ENCODE data around the gene SLC5A10.
"Not testable (repeated sequence)": the region's sequence is repeated elsewhere in the genome, so short reads cannot be mapped to it uniquely, and the experiment has no call there.

DNA sequence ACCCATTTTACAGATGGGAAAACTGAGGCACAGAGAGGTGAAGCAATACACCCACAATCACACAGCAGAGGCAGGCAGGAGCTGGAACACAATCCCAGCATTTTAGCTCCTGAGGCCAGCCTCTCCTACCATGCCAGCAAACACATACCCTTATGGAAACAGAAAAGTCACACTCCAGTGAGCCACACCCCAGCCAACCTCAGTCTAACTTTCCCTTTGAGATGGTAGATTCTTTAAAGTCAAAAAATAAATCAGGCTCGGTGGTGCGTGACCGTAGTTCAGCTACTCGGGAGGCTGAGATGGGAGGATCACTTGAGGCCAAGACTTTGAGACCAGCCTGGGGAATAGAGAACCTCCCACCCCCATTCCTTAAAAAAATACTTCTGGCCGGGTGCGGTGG, 84.2 kb downstream of the SLC5A10 start:
- not testable (repeated sequence) for TF ChIP-seq CTCF, EZH2phosphoT487 (IDR thresholded peaks at IDR 0.05; ENCODE audit: low read length)
